ENCODE results near the gene COL28A1. TPM values are rescaled to one million over a fixed set of nuclear protein-coding genes. Genes with fewer than 3 reads are reported as not detected.

Gene COL28A1
- polyA plus RNA-seq, 1 donor (not counting 4 experiments of a cell fraction or from before 2014, with no cell fraction given): 0.13 TPM

- H3K4me3 ChIP-seq (ENCODE audit: control insufficient read depth in 2 of 3, extremely low read depth in 1 of 3, insufficient read depth in 2 of 3, low read depth in 1 of 3, low read length in 3 of 3): no peak overlapping the region
- no peak overlapping the region for H3K9ac ChIP-seq (ENCODE audit: control insufficient read depth, extremely low read depth, insufficient read depth, low read length)
- no peak for FAIRE-seq
These were observed 224.7 kb downstream of the COL28A1 start for GRCh38 chr7:7311001-7311400.

DNA sequence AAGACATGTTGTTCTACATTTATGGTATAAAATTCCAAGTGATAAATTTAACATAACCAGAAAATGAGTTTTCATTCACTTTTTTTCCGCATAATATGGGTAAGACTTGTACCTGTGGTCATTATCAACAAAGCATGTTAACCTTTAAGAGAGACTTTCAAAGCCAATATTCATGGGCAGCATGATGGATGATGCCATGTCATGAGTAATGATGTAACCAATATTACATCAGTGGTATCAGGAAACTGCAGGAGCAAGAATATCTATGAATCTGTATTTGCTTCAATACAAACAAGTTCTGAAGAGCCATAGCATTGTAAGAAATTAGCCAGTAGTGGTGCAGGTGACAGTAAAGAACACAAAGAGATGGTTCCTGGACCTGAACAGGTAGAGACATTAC is 226.5 kb downstream of the COL28A1 start:
- no peak overlapping the region for H3K27ac ChIP-seq (ENCODE audit: control insufficient read depth, insufficient read depth, low read length)
- dilution Hi-C loops (cut with MboI; ENCODE audit: extremely low pct_ligation_motif_present, low sequenced_read_pairs): no loop called here
- no peak for FAIRE-seq

More at GRCh38 chr7:7311001-7311400, 224.7 kb downstream of the COL28A1 start:
- peaks cover 9% of the 10 kb centered on the region for H3K27me3 ChIP-seq (ENCODE audit: control insufficient read depth, extremely low read depth, insufficient read depth, low read length)
- H2AFZ ChIP-seq (ENCODE audit: control insufficient read depth, low read length): no peak overlapping the region
- no peaks in the 10 kb centered on the region for H4K20me1 ChIP-seq (ENCODE audit: control insufficient read depth, extremely low read depth, insufficient read depth, low read length)
- TF ChIP-seq EZH2 (IDR thresholded peaks at IDR 0.05; ENCODE audit: low read length) (no peak), CTCF (optimal IDR thresholded peaks at IDR 0.05 in 1 of 3, IDR thresholded peaks at IDR 0.05 in 1 of 3, conservative IDR thresholded peaks at IDR 0.05 in 1 of 3; ENCODE audit: extremely low read depth in 1 of 3, insufficient read depth in 2 of 3, low read length in 3 of 3) (no peak)
- no peaks in the 10 kb centered on the region for H3K79me2 ChIP-seq (ENCODE audit: control insufficient read depth, insufficient read depth, low read length)
- H3K9me3 ChIP-seq (ENCODE audit: control insufficient read depth, low read depth, low read length): no peaks in the 10 kb centered on the region
- no peak for DNase-seq (ENCODE audit: low read depth, low spot score)
- H3K27ac ChIP-seq (ENCODE audit: control insufficient read depth, insufficient read depth, low read length): no peak overlapping the region
- dilution Hi-C loops (cut with MboI; ENCODE audit: extremely low pct_ligation_motif_present, low sequenced_read_pairs): no loop called here
- no peak overlapping the region for H3K4me2 ChIP-seq (ENCODE audit: control insufficient read depth, extremely low read depth, insufficient read depth, low read depth, low read length)
- no peaks in the 10 kb centered on the region for H3K9me1 ChIP-seq (ENCODE audit: control insufficient read depth, extremely low read depth, insufficient read depth, low read length)
- H3K36me3 ChIP-seq (ENCODE audit: control insufficient read depth in 2 of 2, extremely low read depth in 1 of 2, insufficient read depth in 2 of 2, low read length in 2 of 2): no peaks in the 10 kb centered on the region
- no peaks in the 10 kb centered on the region for H3K4me1 ChIP-seq (ENCODE audit: control insufficient read depth, extremely low read depth, insufficient read depth, low read length)

More for the DNA sequence above, 226.5 kb downstream of the COL28A1 start:
- Histone ChIP-seq H3K4me2 (ENCODE audit: control insufficient read depth, extremely low read depth, insufficient read depth, low read depth, low read length) (no peak overlapping the region), H3K9me1 (ENCODE audit: control insufficient read depth, extremely low read depth, insufficient read depth, low read length) (no peaks in the 10 kb centered on the region), H2AFZ (ENCODE audit: control insufficient read depth, low read length) (no peak overlapping the region), H3K27me3 (ENCODE audit: control insufficient read depth, extremely low read depth, insufficient read depth, low read length) (peaks cover 9% of the 10 kb centered on the region), H3K36me3 (ENCODE audit: control insufficient read depth in 2 of 2, extremely low read depth in 1 of 2, insufficient read depth in 2 of 2, low read length in 2 of 2) (no peaks in the 10 kb centered on the region), H3K9me3 (ENCODE audit: control insufficient read depth, low read depth, low read length) (no peaks in the 10 kb centered on the region), H3K79me2 (ENCODE audit: control insufficient read depth, insufficient read depth, low read length) (no peaks in the 10 kb centered on the region), H3K4me3 (ENCODE audit: control insufficient read depth in 2 of 3, extremely low read depth in 1 of 3, insufficient read depth in 2 of 3, low read depth in 1 of 3, low read length in 3 of 3) (no peak overlapping the region), H3K9ac (ENCODE audit: control insufficient read depth, extremely low read depth, insufficient read depth, low read length) (no peak overlapping the region), H3K4me1 (ENCODE audit: control insufficient read depth, extremely low read depth, insufficient read depth, low read length) (peaks cover 5% of the 10 kb centered on the region), H4K20me1 (ENCODE audit: control insufficient read depth, extremely low read depth, insufficient read depth, low read length) (no peaks in the 10 kb centered on the region)
- no peak for DNase-seq (ENCODE audit: low read depth, low spot score)
- TF ChIP-seq EZH2 (IDR thresholded peaks at IDR 0.05; ENCODE audit: low read length) (no peak), CTCF (optimal IDR thresholded peaks at IDR 0.05 in 1 of 3, IDR thresholded peaks at IDR 0.05 in 1 of 3, conservative IDR thresholded peaks at IDR 0.05 in 1 of 3; ENCODE audit: extremely low read depth in 1 of 3, insufficient read depth in 2 of 3, low read length in 3 of 3) (no peak)

Other genes starting within 250 kb of the COL28A1 start
- gene MIOS, start 31.0 kb upstream of the COL28A1 start, polyA plus RNA-seq: 15.8 to 29.2 TPM (median 19.7 TPM) in 3 replicates
- gene UMAD1, start 104.9 kb upstream of the COL28A1 start, polyA plus RNA-seq: 12.5 to 18.2 TPM (median 13.2 TPM) in 3 replicates
- 19.2 to 51.1 TPM (median 28.3 TPM) in 3 replicates for gene RPA3, start 182.7 kb upstream of the COL28A1 start, polyA plus RNA-seq